Mesothelial cell of epicardium (in vitro differentiated cells): ENCODE data around the gene ABTB1. TPM values are rescaled to one million over a fixed set of nuclear protein-coding genes. Genes with fewer than 3 reads are reported as not detected.
A peak's percentile ranks its signal among the peaks of the same experiment; 100 is the strongest.

ENCODE experiments used
- DNase-seq, 2 experiments: peaks; one replicate each; pipeline ENCODE4 v3.0.0; 2021; ENCODE audit warnings: low spot score in 2 of 2; ENCODE audit not compliant: unreplicated experiment in 2 of 2
- H3K27ac Mint-ChIP-seq: 2 replicates; pipeline ENCODE4 v1.8.0; 2021; ENCODE audit warnings: mixed read lengths
- H3K27me3 Mint-ChIP-seq: 2 replicates; pipeline ENCODE4 v1.8.0; 2021; ENCODE audit warnings: low read depth, mixed read lengths
- H3K36me3 Mint-ChIP-seq: 2 replicates; pipeline ENCODE4 v1.8.0; 2021; ENCODE audit warnings: mixed read lengths
- H3K4me1 Mint-ChIP-seq: 2 replicates; pipeline ENCODE4 v1.8.0; 2021; ENCODE audit warnings: mixed read lengths
- H3K4me3 Mint-ChIP-seq: 2 replicates; pipeline ENCODE4 v1.8.0; 2021; ENCODE audit warnings: mild to moderate bottlenecking, moderate library complexity, mixed read lengths
- H3K9me3 Mint-ChIP-seq: 2 replicates; pipeline ENCODE4 v1.8.0; 2021; ENCODE audit warnings: mixed read lengths
- CTCF ChIP-seq: fragments of 200-600 bp; sonication (generic); IDR thresholded peaks from one replicate; pipeline ENCODE4 v1.5.0; 2021; ENCODE audit warnings: antibody characterized with exemption; ENCODE audit not compliant: unreplicated experiment
- total RNA-seq: library from RNA; stranded (reverse); gene quantifications from 3 replicates; pipeline ENCODE4 v1.2.1, GENCODE V29; 2021

Gene ABTB1
- total RNA-seq, 1 donor from 2014 or later = 15.9 TPM

GRCh38 chr3:127691489-127691888 lies 18.7 kb downstream of the ABTB1 start:
- H3K27me3 Mint-ChIP-seq = no peaks in the 10 kb centered on the region
- peaks cover 13% of the 10 kb centered on the region for H3K4me1 Mint-ChIP-seq
- no peak overlapping the region for H3K4me3 Mint-ChIP-seq
- no peak for DNase-seq
- H3K36me3 Mint-ChIP-seq = no peaks in the 10 kb centered on the region
- no peak for TF ChIP-seq CTCF
- H3K9me3 Mint-ChIP-seq = no peaks in the 10 kb centered on the region
- H3K27ac Mint-ChIP-seq = no peak overlapping the region

DNA sequence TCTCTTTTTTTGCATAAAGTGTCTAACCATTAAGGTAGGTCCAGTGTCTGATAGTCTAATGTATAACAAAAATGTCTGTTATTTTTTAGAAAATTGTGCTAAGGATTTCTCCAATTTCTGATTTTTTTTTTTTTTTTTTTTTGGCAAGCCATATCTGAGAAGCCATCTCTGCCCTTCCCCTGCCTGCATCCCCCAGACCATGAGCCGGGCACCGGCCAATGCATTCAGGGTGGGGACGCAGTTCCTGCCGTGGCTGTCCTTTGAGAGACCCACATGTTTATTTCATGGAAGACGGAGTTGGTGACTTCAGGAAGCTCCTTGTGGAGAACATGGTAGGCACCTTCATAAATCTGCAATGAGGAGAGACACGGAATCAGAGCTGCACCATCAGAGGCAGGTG lies 19.2 kb downstream of the ABTB1 start:
- Mint-ChIP-seq H3K4me1 (peaks cover 17% of the 10 kb centered on the region), H3K9me3 (no peaks in the 10 kb centered on the region), H3K27me3 (no peaks in the 10 kb centered on the region), H3K36me3 (no peaks in the 10 kb centered on the region), H3K27ac (no peak overlapping the region), H3K4me3 (no peak overlapping the region)
- TF ChIP-seq CTCF = no peak
- DNase-seq = no peak

DNA sequence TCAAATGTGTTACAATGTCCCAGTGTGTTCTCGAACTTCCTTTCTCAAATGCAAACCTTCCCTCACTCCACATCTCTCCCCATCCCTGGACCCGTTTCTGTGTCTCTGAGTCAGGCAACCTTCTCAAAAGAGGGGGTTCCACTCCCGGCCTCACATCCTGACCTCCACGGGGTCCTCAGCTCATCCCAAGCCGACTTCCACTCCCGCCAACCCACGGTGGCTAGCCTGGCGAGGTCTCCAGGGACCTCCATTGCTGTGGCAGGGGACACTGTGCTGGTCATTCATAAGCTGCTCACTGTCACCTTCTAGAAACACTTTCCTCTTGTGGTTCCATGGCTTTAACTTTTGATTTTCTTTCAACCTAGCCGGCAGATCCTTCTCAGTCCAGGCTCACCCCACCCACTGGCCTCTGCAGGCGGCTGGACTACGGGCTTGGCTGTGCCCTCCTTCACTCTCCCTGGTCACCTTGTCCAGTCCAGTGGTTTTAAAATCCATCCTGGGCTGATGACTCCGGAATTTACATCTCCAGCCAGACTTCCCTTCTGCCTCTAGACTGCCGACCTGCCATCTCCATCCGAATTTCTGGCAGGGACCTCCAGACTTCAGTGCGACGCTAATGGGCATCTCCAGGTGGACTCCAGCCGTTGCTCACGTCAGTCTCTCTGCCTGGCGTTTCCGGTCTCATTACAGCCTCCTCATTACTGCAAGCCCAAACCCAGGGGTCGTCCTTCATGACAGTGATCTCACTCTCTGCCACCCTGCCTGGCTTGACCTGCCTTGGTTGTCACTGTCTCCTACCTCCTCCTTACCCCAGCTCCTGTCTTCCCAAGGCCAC lies 20.0 kb downstream of the ABTB1 start:
- Mint-ChIP-seq H3K27me3 (no peaks in the 10 kb centered on the region), H3K27ac (peak overlapping the region; percentile 48), H3K36me3 (no peaks in the 10 kb centered on the region), H3K4me3 (no peak overlapping the region), H3K9me3 (no peaks in the 10 kb centered on the region), H3K4me1 (peaks cover 21% of the 10 kb centered on the region)
- no peak for TF ChIP-seq CTCF
- DNase-seq = no peak

DNA sequence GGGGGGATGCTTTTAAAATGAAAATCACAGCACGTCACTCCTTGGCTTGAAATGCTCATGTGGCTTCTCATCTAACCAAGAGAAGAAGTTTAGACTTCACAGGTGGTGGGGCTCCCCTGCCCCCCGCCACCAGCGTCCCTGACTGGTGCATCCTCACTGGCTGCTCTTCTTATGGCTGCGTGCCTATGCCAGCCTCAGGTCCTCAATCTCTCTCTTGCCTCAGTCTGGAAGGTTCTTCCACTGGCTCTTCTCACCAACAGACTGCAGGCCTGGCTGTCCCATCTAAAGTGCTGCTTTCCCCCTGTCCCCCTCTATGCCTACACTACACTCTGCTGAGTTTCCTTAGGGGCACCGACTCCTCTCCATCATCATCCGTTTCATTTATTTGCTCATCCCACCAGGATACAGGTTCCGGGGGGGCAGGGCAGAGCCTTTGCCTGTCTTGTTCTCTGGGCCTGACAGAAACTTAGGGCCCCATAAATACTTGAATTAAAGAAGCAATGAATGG lies 20.6 kb downstream of the ABTB1 start:
- no peak for TF ChIP-seq CTCF

GRCh38 chr3:127694467-127695215 lies 21.9 kb downstream of the ABTB1 start:
- no peak for DNase-seq
- no peaks in the 10 kb centered on the region for H3K27me3 Mint-ChIP-seq
- H3K9me3 Mint-ChIP-seq = no peaks in the 10 kb centered on the region
- H3K4me3 Mint-ChIP-seq = no peak overlapping the region
- H3K4me1 Mint-ChIP-seq = peaks cover 19% of the 10 kb centered on the region
- no peaks in the 10 kb centered on the region for H3K36me3 Mint-ChIP-seq
- H3K27ac Mint-ChIP-seq = no peak overlapping the region
- no peak for TF ChIP-seq CTCF

More for the DNA sequence above, 20.6 kb downstream of the ABTB1 start:
- peaks cover 23% of the 10 kb centered on the region for H3K4me1 Mint-ChIP-seq
- no peak overlapping the region for H3K27ac Mint-ChIP-seq
- no peaks in the 10 kb centered on the region for H3K36me3 Mint-ChIP-seq
- H3K9me3 Mint-ChIP-seq = no peaks in the 10 kb centered on the region
- no peak overlapping the region for H3K4me3 Mint-ChIP-seq
- H3K27me3 Mint-ChIP-seq = no peaks in the 10 kb centered on the region
- no peak for DNase-seq
